Karpas-422 (cell line): ENCODE data around the gene PYDC2. TPM values are rescaled to one million over a fixed set of nuclear protein-coding genes. Genes with fewer than 3 reads are reported as not detected.
"Not testable (repeated sequence)": the region's sequence is repeated elsewhere in the genome, so short reads cannot be mapped to it uniquely, and the experiment has no call there.

ENCODE experiments used
- DNase-seq: peaks from one replicate; pipeline ENCODE4 v3.0.0-alpha.2; 2015
- H2AFZ ChIP-seq: fragments of 200-600 bp; sonication (generic); 2 replicates; pipeline ENCODE4 v1.6.1; 2014; ENCODE audit warnings: antibody characterized with exemption, low read length, mixed read lengths
- H3K27ac ChIP-seq: fragments of 200-600 bp; sonication (generic); 2 replicates; pipeline ENCODE4 v1.5.1; 2014; ENCODE audit warnings: mild to moderate bottlenecking, low read length, moderate library complexity
- H3K27me3 ChIP-seq: fragments of 200-600 bp; sonication (generic); 2 replicates; pipeline ENCODE4 v1.6.1; 2014; ENCODE audit warnings: low read length, mixed read lengths
- H3K36me3 ChIP-seq: fragments of 200-600 bp; sonication (generic); 2 replicates; pipeline ENCODE4 v1.6.1; 2014; ENCODE audit warnings: low read length, mixed read lengths; ENCODE audit not compliant: insufficient read depth
- H3K4me1 ChIP-seq: fragments of 200-600 bp; sonication (generic); 2 replicates; pipeline ENCODE4 v1.6.1; 2014; ENCODE audit warnings: mild to moderate bottlenecking, low read length, mixed read lengths
- H3K4me2 ChIP-seq: fragments of 200-600 bp; sonication (generic); 2 replicates; pipeline ENCODE4 v1.6.1; 2014; ENCODE audit warnings: low read length, low read depth, mild to moderate bottlenecking; ENCODE audit not compliant: poor library complexity, severe bottlenecking
- H3K4me3 ChIP-seq: fragments of 200-600 bp; sonication (generic); 2 replicates; pipeline ENCODE4 v1.5.1; 2014; ENCODE audit warnings: mild to moderate bottlenecking, antibody characterized with exemption, low read length, mixed read lengths
- H3K79me2 ChIP-seq: fragments of 200-600 bp; sonication (generic); 2 replicates; pipeline ENCODE4 v1.6.1; 2014; ENCODE audit warnings: mild to moderate bottlenecking, low read length, mixed read lengths
- H3K9ac ChIP-seq: fragments of 200-600 bp; sonication (generic); 2 replicates; pipeline ENCODE4 v1.6.0; 2014; ENCODE audit warnings: low read length
- H3K9me2 ChIP-seq: fragments of 200-600 bp; sonication (generic), shearing (Covaris generic); replicated peaks from 2 replicates; pipeline ENCODE4 v1.6.0; 2014; ENCODE audit warnings: mild to moderate bottlenecking, low read length, moderate library complexity; ENCODE audit not compliant: insufficient read depth
- H3K9me3 ChIP-seq: fragments of 300-700, 200-600 bp; sonication (generic); 2 replicates; pipeline ENCODE4 v1.6.1; 2014; ENCODE audit warnings: low read length, mixed read lengths
- H4K20me1 ChIP-seq: fragments of 200-600 bp; sonication (generic); 2 replicates; pipeline ENCODE4 v1.6.1; 2014; ENCODE audit warnings: mild to moderate bottlenecking, antibody characterized with exemption, low read length, low read depth; ENCODE audit not compliant: insufficient read depth
- total RNA-seq: library from RNA; depleted of rRNA; stranded (reverse); fragments of >200 nt; shearing (Covaris generic); gene quantifications from 2 replicates; pipeline ENCODE4 v1.2.3, GENCODE V29; 2014; ENCODE audit warnings: low replicate concordance

PYDC2 gene
- total RNA-seq, 1 experiment from 2014 or later: not detected

GRCh38 chr3:191473661-191474198, 12.8 kb downstream of the PYDC2 start:
- Histone ChIP-seq H3K4me2 (no peak overlapping the region), H3K4me3 (no peak overlapping the region), H3K9ac (no peak overlapping the region), H3K36me3 (no peaks in the 10 kb centered on the region), H3K27ac (no peak overlapping the region), H4K20me1 (no peaks in the 10 kb centered on the region), H3K27me3 (no peaks in the 10 kb centered on the region), H3K4me1 (no peaks in the 10 kb centered on the region), H3K9me2 (no peaks in the 10 kb centered on the region), H3K79me2 (no peaks in the 10 kb centered on the region), H3K9me3 (peaks cover 45% of the 10 kb centered on the region), H2AFZ (no peak overlapping the region)
- no peak for DNase-seq

GRCh38 chr3:191476066-191476772, 15.3 kb downstream of the PYDC2 start:
- H3K27me3 ChIP-seq: no peaks in the 10 kb centered on the region
- no peak overlapping the region for H3K4me2 ChIP-seq
- DNase-seq: no peak
- H4K20me1 ChIP-seq: no peaks in the 10 kb centered on the region
- no peak overlapping the region for H3K9ac ChIP-seq
- no peaks in the 10 kb centered on the region for H3K4me1 ChIP-seq
- no peaks in the 10 kb centered on the region for H3K9me2 ChIP-seq
- H3K79me2 ChIP-seq: no peaks in the 10 kb centered on the region
- no peak overlapping the region for H3K4me3 ChIP-seq
- no peak overlapping the region for H3K27ac ChIP-seq
- H3K36me3 ChIP-seq: no peaks in the 10 kb centered on the region
- no peak overlapping the region for H2AFZ ChIP-seq
- H3K9me3 ChIP-seq: peaks cover 45% of the 10 kb centered on the region

GRCh38 chr3:191483994-191484393, 23.0 kb downstream of the PYDC2 start:
- not testable (repeated sequence) for H3K27me3 ChIP-seq, H2AFZ ChIP-seq, H3K9ac ChIP-seq, H3K9me2 ChIP-seq, H4K20me1 ChIP-seq, H3K4me3 ChIP-seq, H3K4me2 ChIP-seq, H3K36me3 ChIP-seq, H3K4me1 ChIP-seq, H3K79me2 ChIP-seq, H3K27ac ChIP-seq
- peak; percentile 14 for DNase-seq
- peaks cover 19% of the 10 kb centered on the region for H3K9me3 ChIP-seq

GRCh38 chr3:191484461-191484860, 23.5 kb downstream of the PYDC2 start:
- Histone ChIP-seq H2AFZ (no peak overlapping the region), H3K36me3 (no peaks in the 10 kb centered on the region), H3K79me2 (no peaks in the 10 kb centered on the region), H3K27ac (no peak overlapping the region), H3K9ac (no peak overlapping the region), H3K9me3 (peaks cover 14% of the 10 kb centered on the region), H3K4me1 (no peaks in the 10 kb centered on the region), H3K9me2 (no peaks in the 10 kb centered on the region), H3K27me3 (no peaks in the 10 kb centered on the region), H3K4me3 (no peak overlapping the region), H4K20me1 (no peaks in the 10 kb centered on the region), H3K4me2 (no peak overlapping the region)
- no peak for DNase-seq

- no peaks in the 10 kb centered on the region for H4K20me1 ChIP-seq
- H3K27me3 ChIP-seq: no peaks in the 10 kb centered on the region
- H3K9me2 ChIP-seq: no peaks in the 10 kb centered on the region
- H3K4me3 ChIP-seq: no peak overlapping the region
- H3K79me2 ChIP-seq: no peaks in the 10 kb centered on the region
- H3K27ac ChIP-seq: no peak overlapping the region
- DNase-seq: no peak
- H3K4me1 ChIP-seq: no peaks in the 10 kb centered on the region
- peaks cover 14% of the 10 kb centered on the region; the same call in 1 of the 2 replicates for H3K9me3 ChIP-seq
- no peak overlapping the region for H2AFZ ChIP-seq
- H3K4me2 ChIP-seq: no peak overlapping the region
- H3K36me3 ChIP-seq: no peaks in the 10 kb centered on the region
- no peak overlapping the region for H3K9ac ChIP-seq
These were observed 31.6 kb downstream of the PYDC2 start for GRCh38 chr3:191492601-191493000.

GRCh38 chr3:191493336-191493735, 32.4 kb downstream of the PYDC2 start:
- H3K27me3 ChIP-seq: no peaks in the 10 kb centered on the region

GRCh38 chr3:191499307-191500080, 38.5 kb downstream of the PYDC2 start:
- Histone ChIP-seq H3K36me3 (no peaks in the 10 kb centered on the region), H3K27me3 (no peaks in the 10 kb centered on the region), H2AFZ (no peak overlapping the region), H3K4me2 (no peak overlapping the region), H3K9ac (no peak overlapping the region), H3K9me3 (peaks cover 9% of the 10 kb centered on the region; the same call in 1 of the 2 replicates), H3K9me2 (no peaks in the 10 kb centered on the region), H3K27ac (no peak overlapping the region), H4K20me1 (no peaks in the 10 kb centered on the region), H3K4me3 (no peak overlapping the region), H3K79me2 (no peaks in the 10 kb centered on the region), H3K4me1 (no peaks in the 10 kb centered on the region)
- no peak for DNase-seq

More at GRCh38 chr3:191493336-191493735, 32.4 kb downstream of the PYDC2 start:
- Histone ChIP-seq H3K4me2 (no peak overlapping the region), H3K9me3 (peaks cover 14% of the 10 kb centered on the region; the same call in 1 of the 2 replicates), H3K9ac (no peak overlapping the region), H3K36me3 (no peaks in the 10 kb centered on the region), H3K9me2 (no peaks in the 10 kb centered on the region), H4K20me1 (no peaks in the 10 kb centered on the region), H3K4me3 (no peak overlapping the region), H3K4me1 (no peaks in the 10 kb centered on the region), H3K27ac (no peak overlapping the region), H3K79me2 (no peaks in the 10 kb centered on the region), H2AFZ (no peak overlapping the region)
- no peak for DNase-seq

GRCh38 chr3:191500892-191501291, 39.9 kb downstream of the PYDC2 start:
- no peak overlapping the region for H3K9ac ChIP-seq
- H3K27me3 ChIP-seq: no peaks in the 10 kb centered on the region
- no peak overlapping the region for H3K4me2 ChIP-seq
- H3K79me2 ChIP-seq: no peaks in the 10 kb centered on the region
- no peak overlapping the region for H2AFZ ChIP-seq
- no peaks in the 10 kb centered on the region for H3K9me2 ChIP-seq
- no peak overlapping the region for H3K27ac ChIP-seq
- DNase-seq: no peak
- no peaks in the 10 kb centered on the region for H3K4me1 ChIP-seq
- H4K20me1 ChIP-seq: no peaks in the 10 kb centered on the region
- H3K4me3 ChIP-seq: no peak overlapping the region
- H3K36me3 ChIP-seq: no peaks in the 10 kb centered on the region
- H3K9me3 ChIP-seq: peaks cover 4% of the 10 kb centered on the region; the same call in 1 of the 2 replicates
